BLaER1 treated with 17β-estradiol and CSF1 and Interleukin-3, amounts not matched to agents 10 nM and 100 nM (cell line): Measurements from ENCODE around the gene SHISAL1.

Experiments
- H3K27ac ChIP-seq, 11 experiments: shearing (Covaris generic); formaldehyde crosslinking; 2 replicates each; pipeline ENCODE4 v1.8.1; 2022
- H3K27me3 ChIP-seq, 11 experiments: shearing (Covaris generic); formaldehyde crosslinking; 2 replicates each; pipeline ENCODE4 v1.8.1; 2022
- H3K36me3 ChIP-seq, 11 experiments: shearing (Covaris generic); formaldehyde crosslinking; 2 replicates each; pipeline ENCODE4 v1.8.1; 2022
- H3K4me1 ChIP-seq, 10 experiments: shearing (Covaris generic); formaldehyde crosslinking; 2 replicates each; pipeline ENCODE4 v1.8.1; 2022
- H3K4me2 ChIP-seq, 11 experiments: shearing (Covaris generic); formaldehyde crosslinking; 2 replicates each; pipeline ENCODE4 v1.8.1; 2022
- H3K4me3 ChIP-seq, 10 experiments: shearing (Covaris generic); formaldehyde crosslinking; 2 replicates each; pipeline ENCODE4 v1.8.1; 2022
- H3K9ac ChIP-seq, 11 experiments: shearing (Covaris generic); formaldehyde crosslinking; 2 replicates each; pipeline ENCODE4 v1.8.1; 2022
- H3K9me3 ChIP-seq, 11 experiments: shearing (Covaris generic); formaldehyde crosslinking; replicated peaks in 1 of 11; 2 replicates each; pipeline ENCODE4 v1.8.1; 2022
- H4K20me1 ChIP-seq, 11 experiments: shearing (Covaris generic); formaldehyde crosslinking; 2 replicates each; pipeline ENCODE4 v1.8.1; 2022
- Cebpa-rat ChIP-seq, 11 experiments: shearing (Covaris generic); IDR thresholded peaks; 2 replicates each; pipeline ENCODE4 v1.8.1; 2022

The SHISAL1 gene

DNA sequence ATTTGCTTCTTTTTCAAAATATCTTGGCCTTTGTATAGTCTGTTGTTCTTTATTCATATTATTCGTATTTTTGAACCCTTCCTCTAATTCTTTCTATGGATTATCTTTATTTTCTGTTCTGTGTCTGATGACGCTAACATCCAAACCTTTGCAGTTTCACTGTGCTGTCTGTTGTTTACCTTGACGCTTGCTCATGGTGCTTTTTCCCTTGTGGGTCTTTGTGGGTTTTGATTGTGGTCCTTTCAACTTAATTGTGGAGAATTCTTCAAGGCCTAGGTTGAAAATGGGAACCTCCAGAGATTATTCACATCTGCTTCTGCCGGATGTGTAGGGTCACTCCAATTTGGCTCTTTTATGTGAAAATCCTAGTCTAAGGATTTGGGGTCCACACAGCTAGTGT lies 97.5 kb downstream of the SHISAL1 start:
- Histone ChIP-seq H3K27ac (no peak overlapping the region), H4K20me1 (no peaks in the 10 kb centered on the region; a peak in 1 of 22 replicates), H3K36me3 (no peaks in the 10 kb centered on the region), H3K27me3 (no peaks in the 10 kb centered on the region), H3K9me3 (peaks cover 15 to 23% (median 19%) of the 10 kb centered on the region in 11 experiments; a peak in 20 of 22 replicates), H3K4me3 (no peak overlapping the region), H3K4me2 (no peak overlapping the region), H3K4me1 (peaks cover 0 to 11% (median 2%) of the 10 kb centered on the region in 10 experiments; a peak in 5 of 20 replicates), H3K9ac (no peak overlapping the region)
- TF ChIP-seq Cebpa-rat (IDR thresholded peaks at IDR 0.05) = no peak

DNA sequence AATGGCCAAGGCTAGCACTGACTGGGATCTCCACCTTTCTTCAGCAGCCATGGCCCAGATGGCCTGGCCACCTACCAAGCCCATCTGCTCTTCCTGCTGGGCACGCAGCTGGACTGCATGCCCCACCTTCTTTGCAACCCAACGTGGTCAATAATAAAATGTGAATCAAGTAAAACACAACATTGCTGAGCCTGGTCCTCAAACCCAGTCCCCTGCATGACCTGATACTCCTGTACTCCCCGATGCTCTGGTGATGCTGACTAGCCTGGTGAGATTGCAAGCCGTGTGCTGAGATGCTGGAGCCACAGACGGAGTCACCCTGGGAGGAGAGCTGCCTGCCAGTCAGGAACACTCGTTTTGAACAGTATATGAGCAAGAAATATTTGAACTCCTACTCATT lies 98.0 kb downstream of the SHISAL1 start:
- Histone ChIP-seq H3K9ac (no peak overlapping the region), H3K27ac (no peak overlapping the region), H3K27me3 (no peaks in the 10 kb centered on the region), H3K36me3 (no peaks in the 10 kb centered on the region), H3K4me2 (no peak overlapping the region), H4K20me1 (no peaks in the 10 kb centered on the region; a peak in 1 of 22 replicates), H3K4me1 (peaks cover 0 to 11% (median 2%) of the 10 kb centered on the region in 10 experiments; a peak in 5 of 20 replicates), H3K4me3 (no peak overlapping the region), H3K9me3 (peaks cover 16 to 27% (median 22%) of the 10 kb centered on the region in 11 experiments; a peak in 20 of 22 replicates)
- TF ChIP-seq Cebpa-rat (IDR thresholded peaks at IDR 0.05) = no peak

DNA sequence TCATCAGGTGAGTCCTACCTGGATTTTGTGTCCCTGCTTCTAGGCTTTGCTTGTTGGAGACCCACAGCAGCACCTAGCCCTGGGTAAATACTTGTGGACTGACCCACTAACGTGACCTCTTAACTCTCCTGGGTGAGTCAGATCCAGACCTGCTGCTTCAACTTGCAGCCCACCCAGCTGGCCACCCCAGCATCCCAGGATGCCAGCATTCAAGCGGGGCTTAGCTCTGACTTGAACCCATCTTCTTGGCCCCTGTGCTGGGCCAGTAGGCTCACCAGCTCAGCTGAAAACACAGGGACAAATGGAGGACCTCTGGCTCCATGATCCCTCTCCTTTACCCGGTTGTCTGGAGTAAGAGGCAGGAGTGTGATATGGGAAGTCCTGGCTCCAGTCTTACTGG lies 98.6 kb downstream of the SHISAL1 start:
- Histone ChIP-seq H3K27me3 (no peaks in the 10 kb centered on the region), H3K4me2 (no peak overlapping the region), H3K9ac (no peak overlapping the region), H3K4me3 (no peak overlapping the region), H3K9me3 (peaks cover 18 to 33% (median 26%) of the 10 kb centered on the region in 11 experiments; a peak in 21 of 22 replicates), H3K36me3 (no peaks in the 10 kb centered on the region), H3K4me1 (peaks cover 0 to 11% (median 2%) of the 10 kb centered on the region in 10 experiments; a peak in 5 of 20 replicates), H4K20me1 (no peaks in the 10 kb centered on the region; a peak in 1 of 22 replicates), H3K27ac (no peak overlapping the region)
- no peak for TF ChIP-seq Cebpa-rat (IDR thresholded peaks at IDR 0.05)

DNA sequence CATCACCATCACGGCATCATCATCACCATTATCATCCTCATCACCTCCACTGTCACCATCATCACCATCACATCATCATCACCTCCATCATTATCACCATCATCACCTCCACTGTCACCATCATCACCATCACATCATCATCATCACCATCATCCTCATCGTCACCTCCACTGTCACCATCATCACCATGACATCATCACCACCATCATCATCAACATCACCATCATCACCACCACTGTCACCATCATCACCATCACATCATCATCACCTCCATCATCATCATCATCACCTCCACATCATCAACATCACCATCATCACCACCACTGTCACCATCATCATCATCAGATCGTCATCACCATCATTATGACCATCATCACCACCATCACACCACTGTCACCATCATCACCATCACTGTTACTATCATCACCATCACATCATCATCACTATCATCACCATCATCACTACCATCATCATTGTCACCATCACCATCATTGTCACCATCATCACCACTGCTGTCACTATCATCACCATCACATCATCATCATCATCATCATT lies 99.2 kb downstream of the SHISAL1 start:
- no peaks in the 10 kb centered on the region; a peak in 1 of 22 replicates for H4K20me1 ChIP-seq

DNA sequence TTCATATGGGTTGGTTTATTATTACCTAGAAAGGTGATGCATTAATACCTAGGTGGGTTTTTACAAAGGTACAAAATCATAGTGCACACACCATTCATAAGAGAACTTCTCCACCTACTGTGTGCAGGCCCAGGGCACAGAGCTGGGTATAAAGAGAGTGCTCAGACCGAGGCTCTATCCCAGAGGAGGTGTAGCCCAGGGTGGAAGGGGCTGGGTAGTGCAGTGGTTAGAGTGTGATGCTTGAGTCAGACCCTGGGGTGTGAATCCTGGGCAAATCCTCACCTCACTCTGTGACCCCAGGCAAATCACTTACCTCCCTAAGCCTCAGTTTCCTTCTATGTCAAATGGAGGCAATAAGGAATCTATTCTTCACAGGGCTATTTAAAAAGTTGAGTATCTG lies 99.8 kb downstream of the SHISAL1 start:
- Histone ChIP-seq H3K9ac (no peak overlapping the region), H3K4me1 (peaks cover 0 to 15% (median 2%) of the 10 kb centered on the region in 10 experiments; a peak in 5 of 20 replicates), H3K27me3 (no peaks in the 10 kb centered on the region), H3K4me3 (no peak overlapping the region), H3K36me3 (no peaks in the 10 kb centered on the region), H3K27ac (no peak overlapping the region), H3K4me2 (no peak overlapping the region), H3K9me3 (peaks cover 18 to 37% (median 28%) of the 10 kb centered on the region in 11 experiments; a peak in 21 of 22 replicates), H4K20me1 (peaks cover 0 to 1% (median 0%) of the 10 kb centered on the region in 11 experiments; a peak in 2 of 22 replicates)
- TF ChIP-seq Cebpa-rat (IDR thresholded peaks at IDR 0.05) = no peak

More for the DNA sequence above, 99.2 kb downstream of the SHISAL1 start:
- H3K4me3 ChIP-seq = no peak overlapping the region
- peaks cover 18 to 37% (median 28%) of the 10 kb centered on the region in 11 experiments; a peak in 21 of 22 replicates for H3K9me3 ChIP-seq
- no peaks in the 10 kb centered on the region for H3K36me3 ChIP-seq
- H3K27ac ChIP-seq = no peak overlapping the region
- no peak for TF ChIP-seq Cebpa-rat (IDR thresholded peaks at IDR 0.05)
- no peaks in the 10 kb centered on the region for H3K27me3 ChIP-seq
- H3K4me2 ChIP-seq = no peak overlapping the region
- no peak overlapping the region for H3K9ac ChIP-seq
- peaks cover 0 to 14% (median 2%) of the 10 kb centered on the region in 10 experiments; a peak in 5 of 20 replicates for H3K4me1 ChIP-seq

DNA sequence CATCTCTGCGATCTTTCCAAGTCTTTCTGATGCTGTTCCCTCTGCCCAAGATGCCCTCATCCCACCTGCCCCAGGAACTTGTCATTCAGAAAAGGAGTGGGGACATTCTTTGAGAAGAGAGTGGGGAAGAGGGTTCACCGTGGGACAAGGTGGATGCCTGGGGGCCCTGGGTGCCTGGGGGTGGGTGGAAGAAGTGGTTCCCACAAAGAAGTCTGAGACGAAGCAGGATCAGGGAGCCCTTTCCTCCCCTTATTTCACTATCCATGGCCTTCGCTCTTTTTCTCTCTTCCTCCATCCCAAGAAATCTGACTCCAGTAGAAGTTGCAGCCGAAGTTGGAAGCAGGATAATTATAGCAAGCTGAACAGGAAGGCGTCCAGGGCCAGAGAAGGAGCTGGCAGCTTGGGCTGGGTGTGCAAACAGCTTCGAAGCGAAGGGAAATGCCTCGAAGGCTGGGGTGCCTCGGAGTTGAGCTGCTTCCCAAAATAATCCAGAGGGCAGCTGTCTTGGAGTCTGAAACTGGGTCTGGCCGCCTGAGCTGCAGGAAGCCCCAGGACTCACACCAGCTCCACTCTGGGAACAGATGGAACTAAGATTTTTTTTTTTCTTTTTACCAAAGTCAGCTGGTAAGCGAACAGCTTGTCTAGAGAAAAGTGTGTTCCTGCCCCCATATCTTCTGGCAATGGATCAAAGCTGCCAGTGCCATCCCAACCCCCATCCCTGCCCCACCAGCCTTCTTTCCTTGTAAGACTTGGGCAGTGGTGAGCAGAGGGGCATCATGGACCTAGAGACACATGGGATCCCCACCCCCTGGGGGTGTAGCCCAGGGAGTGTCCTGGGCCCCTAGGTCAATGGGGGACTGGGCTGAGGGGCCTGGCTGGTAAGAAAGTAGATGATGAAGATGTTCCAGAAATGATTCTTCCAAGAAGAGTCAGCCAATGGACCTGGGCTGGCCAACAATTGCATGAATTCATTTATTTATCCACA lies 100.5 kb downstream of the SHISAL1 start:
- H3K4me1 ChIP-seq = peaks cover 0 to 15% (median 2%) of the 10 kb centered on the region in 10 experiments; a peak in 5 of 20 replicates
- H4K20me1 ChIP-seq = peaks cover 0 to 5% (median 0%) of the 10 kb centered on the region in 11 experiments; a peak in 3 of 22 replicates
- H3K9me3 ChIP-seq = peaks cover 18 to 37% (median 28%) of the 10 kb centered on the region in 11 experiments; a peak in 21 of 22 replicates
- H3K27me3 ChIP-seq = no peaks in the 10 kb centered on the region
- H3K36me3 ChIP-seq = no peaks in the 10 kb centered on the region
- no peak overlapping the region for H3K9ac ChIP-seq
- H3K4me3 ChIP-seq = no peak overlapping the region
- H3K27ac ChIP-seq = no peak overlapping the region
- 0 out of 22 replicates have a peak overlapping the region, but pooled peaks of 1 of the 11 experiments have one; percentile 27 for H3K4me2 ChIP-seq
- TF ChIP-seq Cebpa-rat (IDR thresholded peaks at IDR 0.05) = no peak

- Histone ChIP-seq H3K4me1 (peaks cover 0 to 15% (median 2%) of the 10 kb centered on the region in 10 experiments; a peak in 5 of 20 replicates), H4K20me1 (peaks cover 0 to 9% (median 0%) of the 10 kb centered on the region in 11 experiments; a peak in 5 of 22 replicates), H3K36me3 (no peaks in the 10 kb centered on the region), H3K4me3 (no peak overlapping the region), H3K4me2 (peak overlapping the region in 2 of 11 experiments; percentile 20 to 27; a peak in 1 of 22 replicates), H3K27ac (no peak overlapping the region), H3K27me3 (no peaks in the 10 kb centered on the region), H3K9me3 (peaks cover 18 to 37% (median 28%) of the 10 kb centered on the region in 11 experiments; a peak in 21 of 22 replicates), H3K9ac (no peak overlapping the region)
- TF ChIP-seq Cebpa-rat (IDR thresholded peaks at IDR 0.05) = no peak
Measured at GRCh38 chr22:44211256-44211945, 101.3 kb downstream of the SHISAL1 start.

DNA sequence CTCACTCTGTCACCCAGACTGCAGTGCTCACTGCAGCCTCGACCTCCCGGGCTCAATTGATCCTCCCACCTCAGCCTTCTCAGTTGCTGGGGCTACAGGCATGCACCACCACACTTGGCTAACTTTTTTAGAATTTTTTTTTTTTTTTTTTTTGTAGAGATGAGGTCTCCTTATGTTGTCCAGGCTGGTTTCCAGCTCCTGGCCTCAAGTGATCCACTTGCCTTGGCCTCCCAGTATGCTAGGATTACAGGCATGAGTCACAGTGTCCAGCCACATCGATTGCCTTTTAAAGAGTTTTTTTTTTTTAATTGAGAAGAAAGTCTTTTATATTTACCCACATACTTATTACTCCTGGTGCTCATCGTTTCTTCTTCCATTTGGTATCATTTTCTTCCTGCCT lies 102.0 kb downstream of the SHISAL1 start:
- Histone ChIP-seq H3K27me3 (no peaks in the 10 kb centered on the region), H3K27ac (no peak overlapping the region), H3K9ac (no peak overlapping the region), H3K4me2 (0 out of 22 replicates have a peak overlapping the region, but pooled peaks of 1 of the 11 experiments have one; percentile 27), H3K9me3 (peaks cover 16 to 33% (median 28%) of the 10 kb centered on the region in 11 experiments; a peak in 21 of 22 replicates), H3K36me3 (peaks cover 0 to 7% (median 0%) of the 10 kb centered on the region in 11 experiments; a peak in 8 of 22 replicates), H3K4me1 (peaks cover 0 to 15% (median 3%) of the 10 kb centered on the region in 10 experiments; a peak in 9 of 20 replicates), H4K20me1 (peaks cover 0 to 16% (median 7%) of the 10 kb centered on the region in 11 experiments; a peak in 13 of 22 replicates), H3K4me3 (no peak overlapping the region)
- no peak for TF ChIP-seq Cebpa-rat (IDR thresholded peaks at IDR 0.05)
